H1 (cell line): ENCODE results near the gene PIGU. TPM values are rescaled to one million over a fixed set of nuclear protein-coding genes. Genes with fewer than 3 reads are reported as not detected.

Source experiments
- CEBPB ChIP-seq: IDR thresholded peaks from 2 replicates; pipeline ENCODE4 v1.6.1; 2012; ENCODE audit warnings: low read depth, low read length
- CHD1 ChIP-seq: IDR thresholded peaks from 2 replicates; pipeline ENCODE4 v1.6.1; 2012; ENCODE audit warnings: low read depth, low read length, improper control_type of control experiment
- EP300 ChIP-seq, 2 experiments: IDR thresholded peaks; 1 replicate in 1 of 2; 2 replicates in 1 of 2; pipeline ENCODE4 v1.6.1; 2011 to 2012; ENCODE audit warnings: low read depth in 2 of 2, low read length in 2 of 2, mild to moderate bottlenecking in 2 of 2, borderline replicate concordance in 1 of 2, inconsistent platforms in 1 of 2, moderate library complexity in 1 of 2
- PHF8 ChIP-seq: fragments of 200-600 bp; sonication (generic); conservative IDR thresholded peaks from 2 replicates; pipeline ENCODE4 v1.7.1; 2012; ENCODE audit warnings: low read depth, mild to moderate bottlenecking, inconsistent platforms, low read length, moderate library complexity
- RXRA ChIP-seq: IDR thresholded peaks from 2 replicates; pipeline ENCODE4 v1.6.1; 2011; ENCODE audit warnings: low read depth, mild to moderate bottlenecking, low read length, moderate library complexity; ENCODE audit not compliant: insufficient read depth
- SIX5 ChIP-seq: IDR thresholded peaks from 2 replicates; pipeline ENCODE4 v1.6.1; 2011; ENCODE audit warnings: mild to moderate bottlenecking, low read depth, low read length
- TEAD4 ChIP-seq: IDR thresholded peaks from 2 replicates; pipeline ENCODE4 v1.6.1; 2012; ENCODE audit warnings: low read depth, low read length, inconsistent platforms, mixed read lengths
- YY1 ChIP-seq: IDR thresholded peaks from 2 replicates; pipeline ENCODE4 v1.6.1; 2011; ENCODE audit warnings: low read depth, mild to moderate bottlenecking, low read length
- polyA plus RNA-seq, 7 experiments: library from polyadenylated mRNA; depleted of rRNA in 3 of 7; stranded (reverse) in 5 of 7; unstranded in 2 of 7; fragments of >200 nt in 5 of 7; fragments of 200-250 nt in 2 of 7; gene quantifications; 1 replicate in 5 of 7; 2 replicates in 1 of 7; 4 replicates in 1 of 7; pipeline versions ENCODE4 v1.2.1 to v1.2.3, GENCODE V29; 2011 to 2013; ENCODE audit warnings: missing spikeins in 2 of 7, mixed read lengths in 2 of 7
- total RNA-seq: library from RNA; stranded (reverse); fragmentation: NEBNext Ultra II Directional; extraction: Animal tissue kit (Norgen Biotek cat#: 25700); gene quantifications from 2 replicates; pipeline ENCODE4 v1.2.1, GENCODE V29; 2021

PIGU gene
- total and polyA plus RNA-seq, 2 of the 8 experiments (the other 6 are each of a cell fraction or from before 2014, with no cell fraction given), result 28.3 to 117 TPM

- no peak for TF ChIP-seq TEAD4
- TF ChIP-seq CEBPB, result no peak
- TF ChIP-seq YY1, result no peak
- no peak for TF ChIP-seq RXRA
- TF ChIP-seq EP300 (IDR thresholded peaks at IDR 0.05; ENCODE audit: borderline replicate concordance in 1 of 2, low read depth in 2 of 2, low read length in 2 of 2), result no peak
- TF ChIP-seq PHF8, result no peak
- no peak for TF ChIP-seq CHD1
- no peak for TF ChIP-seq SIX5
Measured at GRCh38 chr20:34705008-34705396, 28.1 kb upstream of the PIGU start (continued).
